Neural crest cell (in vitro differentiated cells): ENCODE data around the gene NFYB. TPM values are rescaled to one million over a fixed set of nuclear protein-coding genes. Genes with fewer than 3 reads are reported as not detected.

ENCODE experiments used
- DNase-seq: peaks from one replicate; pipeline ENCODE4 v3.0.0; 2021; ENCODE audit warnings: low read depth, mixed read lengths, low spot score
- H3K27ac Mint-ChIP-seq: one replicate; pipeline ENCODE4 v1.8.0; 2021; ENCODE audit warnings: mild to moderate bottlenecking, mixed read lengths; ENCODE audit not compliant: unreplicated experiment
- H3K27me3 Mint-ChIP-seq: 2 replicates; pipeline ENCODE4 v1.8.0; 2021; ENCODE audit warnings: low read depth, mild to moderate bottlenecking, mixed read lengths
- H3K36me3 Mint-ChIP-seq: 2 replicates; pipeline ENCODE4 v1.8.0; 2021; ENCODE audit warnings: low read depth, mild to moderate bottlenecking, mixed read lengths
- H3K4me1 Mint-ChIP-seq: 2 replicates; pipeline ENCODE4 v1.8.0; 2021; ENCODE audit warnings: mixed read lengths
- H3K4me3 Mint-ChIP-seq: one replicate; pipeline ENCODE4 v1.8.0; 2021; ENCODE audit warnings: mild to moderate bottlenecking, mixed read lengths
- H3K9me3 Mint-ChIP-seq: 2 replicates; pipeline ENCODE4 v1.8.0; 2021; ENCODE audit warnings: mixed read lengths
- total RNA-seq: library from RNA; stranded (reverse); gene quantifications from 2 replicates; pipeline ENCODE4 v1.2.1, GENCODE V29; 2021
- TF ChIP-seq, protein P1 (sequence below): fragments of 200-600 bp; sonication (generic); conservative IDR thresholded peaks from 2 replicates; pipeline ENCODE4 v1.5.0; 2021; ENCODE audit warnings: antibody characterized with exemption, mild to moderate bottlenecking

NFYB gene
- total RNA-seq, 1 donor from 2014 or later = 45.6 TPM

DNA sequence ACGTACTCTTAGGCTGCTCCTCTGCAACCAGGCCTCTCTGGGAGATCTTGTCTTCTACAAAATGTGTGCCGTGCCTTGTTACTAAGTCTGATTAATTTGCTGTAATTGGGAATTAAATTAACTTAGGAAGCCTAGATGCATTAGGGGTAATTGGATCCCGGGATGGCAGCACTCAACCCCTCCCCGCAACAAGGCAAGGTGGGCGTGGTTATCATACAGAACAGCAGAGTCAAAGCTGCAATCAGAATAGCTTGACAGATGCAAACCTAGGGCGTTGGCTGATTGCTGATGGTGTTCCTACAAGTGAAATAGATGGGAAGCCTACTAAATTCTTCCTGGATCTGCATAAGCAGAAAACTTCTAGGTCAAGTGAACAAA is 34.5 kb upstream of the NFYB start:
- Mint-ChIP-seq H3K4me3 (no peak overlapping the region), H3K27me3 (no peaks in the 10 kb centered on the region), H3K36me3 (no peaks in the 10 kb centered on the region), H3K9me3 (no peaks in the 10 kb centered on the region), H3K4me1 (no peaks in the 10 kb centered on the region), H3K27ac (no peak overlapping the region)
- DNase-seq = no peak
- TF ChIP-seq, protein P1, sequence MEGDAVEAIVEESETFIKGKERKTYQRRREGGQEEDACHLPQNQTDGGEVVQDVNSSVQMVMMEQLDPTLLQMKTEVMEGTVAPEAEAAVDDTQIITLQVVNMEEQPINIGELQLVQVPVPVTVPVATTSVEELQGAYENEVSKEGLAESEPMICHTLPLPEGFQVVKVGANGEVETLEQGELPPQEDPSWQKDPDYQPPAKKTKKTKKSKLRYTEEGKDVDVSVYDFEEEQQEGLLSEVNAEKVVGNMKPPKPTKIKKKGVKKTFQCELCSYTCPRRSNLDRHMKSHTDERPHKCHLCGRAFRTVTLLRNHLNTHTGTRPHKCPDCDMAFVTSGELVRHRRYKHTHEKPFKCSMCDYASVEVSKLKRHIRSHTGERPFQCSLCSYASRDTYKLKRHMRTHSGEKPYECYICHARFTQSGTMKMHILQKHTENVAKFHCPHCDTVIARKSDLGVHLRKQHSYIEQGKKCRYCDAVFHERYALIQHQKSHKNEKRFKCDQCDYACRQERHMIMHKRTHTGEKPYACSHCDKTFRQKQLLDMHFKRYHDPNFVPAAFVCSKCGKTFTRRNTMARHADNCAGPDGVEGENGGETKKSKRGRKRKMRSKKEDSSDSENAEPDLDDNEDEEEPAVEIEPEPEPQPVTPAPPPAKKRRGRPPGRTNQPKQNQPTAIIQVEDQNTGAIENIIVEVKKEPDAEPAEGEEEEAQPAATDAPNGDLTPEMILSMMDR = no peak

DNA sequence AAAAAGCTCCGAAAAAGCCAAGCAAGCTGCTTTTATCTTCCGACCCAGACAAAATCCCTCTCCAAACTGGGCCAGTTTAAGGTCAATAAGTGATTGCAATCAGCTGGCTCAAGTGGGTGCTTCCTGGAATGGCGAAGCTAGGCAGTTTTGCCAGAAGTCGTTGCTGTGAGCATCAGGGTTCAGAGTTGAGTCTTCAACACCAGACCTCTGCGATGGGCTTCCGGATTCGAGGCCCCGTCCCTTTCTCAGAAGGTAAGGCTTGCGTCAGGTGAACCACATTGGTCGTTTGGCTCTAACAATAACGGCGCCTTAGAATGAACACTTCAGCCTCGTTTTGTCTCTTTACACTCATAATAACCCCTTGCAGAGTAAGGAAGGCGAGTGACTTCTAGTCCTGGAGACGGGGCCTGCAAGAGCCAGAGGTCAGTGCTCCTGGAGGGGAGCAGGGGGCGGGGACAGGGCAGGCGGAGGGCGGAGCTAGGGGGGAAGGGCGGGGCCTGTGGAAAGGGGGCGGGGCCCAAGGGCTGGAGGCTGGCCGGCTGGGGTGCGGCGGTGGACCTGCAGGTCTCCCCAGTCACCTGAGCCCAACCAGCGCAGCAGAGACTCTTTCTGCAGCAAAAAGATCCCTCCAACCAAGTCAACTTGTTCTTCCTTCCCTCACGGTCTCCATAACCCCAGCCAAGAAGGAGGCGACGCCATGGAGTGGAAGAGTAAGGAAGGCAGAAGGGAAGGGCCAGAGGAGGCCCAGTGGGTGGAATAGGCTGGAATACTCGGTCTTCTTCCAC is 34.0 kb upstream of the NFYB start:
- H3K27ac Mint-ChIP-seq = no peak overlapping the region
- no peaks in the 10 kb centered on the region for H3K9me3 Mint-ChIP-seq
- no peak for DNase-seq
- no peaks in the 10 kb centered on the region for H3K4me1 Mint-ChIP-seq
- H3K36me3 Mint-ChIP-seq = no peaks in the 10 kb centered on the region
- H3K4me3 Mint-ChIP-seq = no peak overlapping the region
- TF ChIP-seq, protein P1 = no peak
- H3K27me3 Mint-ChIP-seq = no peaks in the 10 kb centered on the region

DNA sequence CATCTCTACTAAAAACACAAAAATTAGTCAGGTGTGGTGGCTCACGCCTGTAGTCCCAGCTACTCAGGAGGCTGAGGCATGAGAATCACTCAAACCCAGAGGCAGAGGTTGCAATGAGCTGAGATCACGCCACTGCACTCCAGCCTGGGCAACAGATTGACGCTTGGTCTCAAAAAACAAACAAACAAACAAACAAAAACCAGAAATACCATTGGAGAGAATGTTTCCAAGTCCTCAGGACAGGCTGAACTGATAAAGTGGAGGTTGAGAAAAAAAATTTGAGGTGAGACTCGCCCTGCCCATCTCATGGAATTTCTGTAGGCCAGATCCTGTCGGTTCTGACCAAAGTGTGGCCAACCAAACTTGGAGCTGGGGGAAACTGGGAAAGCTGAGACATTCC is 30.6 kb upstream of the NFYB start:
- Mint-ChIP-seq H3K9me3 (no peaks in the 10 kb centered on the region), H3K4me3 (no peak overlapping the region), H3K27ac (no peak overlapping the region), H3K36me3 (no peaks in the 10 kb centered on the region), H3K27me3 (no peaks in the 10 kb centered on the region), H3K4me1 (peaks cover 5% of the 10 kb centered on the region)
- no peak for DNase-seq
- TF ChIP-seq, protein P1 = no peak

DNA sequence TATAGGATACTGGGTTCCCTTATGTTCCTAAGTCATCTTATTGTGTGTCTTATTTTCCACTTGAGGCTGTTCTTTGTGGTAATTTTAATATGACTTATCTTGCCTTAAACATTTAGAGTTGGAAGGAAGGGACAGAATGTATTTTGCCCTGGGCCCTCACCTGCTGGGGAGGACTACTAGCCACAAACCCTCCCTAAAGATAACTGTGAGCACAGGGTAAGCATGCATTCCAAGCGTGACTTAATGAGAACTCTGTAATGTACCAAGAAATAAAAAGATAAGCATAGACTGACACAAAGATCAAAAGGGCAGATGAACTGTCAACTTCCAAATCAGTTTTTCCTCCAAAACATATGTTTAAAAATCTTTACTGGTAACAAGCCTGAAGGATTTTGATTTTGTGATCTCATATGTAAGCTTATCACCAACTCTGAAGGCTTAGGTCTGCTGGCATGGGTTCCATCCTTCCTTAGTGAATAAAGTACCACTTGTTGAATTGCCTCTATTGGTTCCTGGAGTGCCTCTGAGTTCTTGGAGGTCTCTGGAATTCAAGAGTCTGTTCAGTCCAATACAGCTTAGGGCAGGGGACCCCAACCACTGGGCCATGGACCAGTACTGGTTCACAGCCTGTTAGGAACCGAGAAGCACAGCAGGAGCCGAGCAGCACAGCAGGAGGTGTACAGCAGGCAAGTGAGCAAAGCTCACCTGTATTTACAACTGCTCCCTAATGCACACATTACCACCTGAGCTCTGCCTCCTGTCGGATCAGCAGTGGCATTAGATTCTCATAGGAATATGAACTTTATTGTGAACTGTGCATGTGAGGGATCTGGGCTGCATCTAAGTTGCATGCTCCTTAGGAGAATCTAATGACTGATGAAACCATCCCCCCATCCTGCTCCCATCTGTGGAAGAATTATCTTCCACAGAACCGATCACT is 29.8 kb upstream of the NFYB start:
- Mint-ChIP-seq H3K4me1 (peaks cover 5% of the 10 kb centered on the region), H3K36me3 (no peaks in the 10 kb centered on the region), H3K4me3 (no peak overlapping the region), H3K27ac (no peak overlapping the region), H3K9me3 (no peaks in the 10 kb centered on the region), H3K27me3 (no peaks in the 10 kb centered on the region)
- TF ChIP-seq, protein P1 = no peak
- DNase-seq = no peak

DNA sequence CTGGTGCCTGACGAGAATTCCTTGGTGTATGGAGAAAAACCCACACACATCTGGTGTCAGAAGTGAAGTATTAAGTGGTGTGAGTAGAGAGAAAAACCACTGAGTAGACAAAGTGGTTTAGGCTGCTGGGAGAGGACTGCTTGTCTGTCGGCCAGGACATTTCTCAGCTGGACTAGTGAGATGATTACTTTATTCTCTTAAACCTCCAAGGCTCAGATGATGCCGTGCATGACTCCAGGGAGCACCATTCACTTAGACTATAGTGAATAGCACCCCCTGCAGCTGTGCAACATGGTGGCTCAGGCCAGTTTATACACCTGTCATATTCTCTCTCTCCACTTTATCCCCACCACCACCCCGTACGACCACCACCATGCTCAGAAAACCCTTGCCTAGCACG is 28.5 kb upstream of the NFYB start:
- TF ChIP-seq, protein P1 = no peak

More for the DNA sequence above, 28.5 kb upstream of the NFYB start:
- no peaks in the 10 kb centered on the region for H3K36me3 Mint-ChIP-seq
- no peaks in the 10 kb centered on the region for H3K27me3 Mint-ChIP-seq
- DNase-seq = no peak
- no peak overlapping the region for H3K27ac Mint-ChIP-seq
- H3K4me1 Mint-ChIP-seq = peaks cover 5% of the 10 kb centered on the region
- no peak overlapping the region for H3K4me3 Mint-ChIP-seq
- no peaks in the 10 kb centered on the region for H3K9me3 Mint-ChIP-seq
